Lung (tissue), 12 donors: ENCODE results near the gene SYNE1. TPM values are rescaled to one million over a fixed set of nuclear protein-coding genes. Genes with fewer than 3 reads are reported as not detected.

Experiments used
- ATAC-seq: fragments of 200-7000 bp; cut with Tn5 transposase; one replicate; pipeline ENCODE4 v1.9.1; 2020; ENCODE audit warnings: moderate number of reproducible peaks; ENCODE audit not compliant: insufficient read depth, low FRiP score
- DNase-seq, 3 donors: peaks; one replicate each; pipeline ENCODE4 v3.0.0-alpha.2; 2013 to 2017
- H3K27ac ChIP-seq, 2 donors: one replicate each; pipeline ENCODE4 v1.5.1; 2013; ENCODE audit warnings: mild to moderate bottlenecking in 2 of 2, moderate library complexity in 2 of 2, control low read depth in 1 of 2, inconsistent platforms in 1 of 2, low read depth in 1 of 2, low read length in 1 of 2
- H3K27me3 ChIP-seq, 3 donors: one replicate each; pipeline ENCODE4 v1.5.1; 2013; ENCODE audit warnings: low read length in 2 of 3; ENCODE audit not compliant: control insufficient read depth in 3 of 3, insufficient read depth in 3 of 3
- H3K36me3 ChIP-seq, 4 donors: one replicate each; pipeline ENCODE4 v1.5.1; 2013; ENCODE audit warnings: low read length in 4 of 4, mild to moderate bottlenecking in 1 of 4, moderate library complexity in 1 of 4; ENCODE audit not compliant: control insufficient read depth in 4 of 4, insufficient read depth in 4 of 4
- H3K4me1 ChIP-seq, 5 donors: one replicate each; pipeline ENCODE4 v1.5.1; 2013; ENCODE audit warnings: low read length in 5 of 5, mild to moderate bottlenecking in 2 of 5, moderate library complexity in 1 of 5; ENCODE audit not compliant: control insufficient read depth in 5 of 5, insufficient read depth in 5 of 5
- H3K4me3 ChIP-seq: one replicate; pipeline ENCODE4 v1.5.1; 2013; ENCODE audit warnings: mild to moderate bottlenecking, control low read depth, moderate library complexity
- H3K9ac ChIP-seq, 2 donors: one replicate each; pipeline ENCODE4 v1.5.1; 2013; ENCODE audit warnings: low read length in 2 of 2, control low read depth in 1 of 2; ENCODE audit not compliant: insufficient read depth in 1 of 2
- H3K9me3 ChIP-seq, 4 donors: one replicate each; pipeline ENCODE4 v1.5.1; 2013; ENCODE audit warnings: low read length in 3 of 4, mild to moderate bottlenecking in 1 of 4, moderate library complexity in 1 of 4; ENCODE audit not compliant: control insufficient read depth in 4 of 4, insufficient read depth in 3 of 4
- CTCF ChIP-seq: IDR thresholded peaks from 2 replicates; pipeline ENCODE4 v1.5.1; 2012; ENCODE audit warnings: mild to moderate bottlenecking; ENCODE audit errors: control extremely low read depth, extremely low read depth
- WGBS, 2 donors: extraction: QIAGEN DNeasy Blood & Tissue Kit; methylation state at CpG; one replicate each; pipeline ENCODE4 v1.1.7; 2013; 5-methylcytosine and 5-hydroxymethylcytosine counted together
- polyA plus RNA-seq, 2 donors: library from polyadenylated mRNA; stranded (reverse); fragments of 200-250 nt; gene quantifications; one replicate each; pipeline ENCODE4 v1.2.1, GENCODE V29; 2013
- total RNA-seq, 2 donors: library from RNA; depleted of rRNA in 1 of 2; stranded (reverse); fragments of >200 nt in 1 of 2; gene quantifications; one replicate each; pipeline ENCODE4 v1.2.1, GENCODE V29; 2014 to 2021
- donor health status: control.
- donor health status: control.
- donor health status: Bipolar disorder and iron deficiency.
- donor health status: healthy.
- donor health status: DM: yes; HTN: yes; CAD: no.

The SYNE1 gene
- total and polyA plus RNA-seq, 4 donors, result 26.4 to 352 (median 131) TPM

- Histone ChIP-seq H3K27ac (no peak overlapping the region), H3K27me3 (no peaks in the 10 kb centered on the region), H3K9ac (no peak overlapping the region), H3K4me1 (peaks cover 0 to 15% (median 5%) of the 10 kb centered on the region in 5 donors), H3K4me3 (no peak overlapping the region), H3K9me3 (no peaks in the 10 kb centered on the region), H3K36me3 (peaks cover 0 to 7% (median 0%) of the 10 kb centered on the region in 4 donors)
- no peak for ATAC-seq
- TF ChIP-seq CTCF, result no peak
- 68 to 74% methylated on average over 3 of the region's 3 CpGs for WGBS, 2 donors
- DNase-seq, result no peak
Measured at GRCh38 chr6:152398316-152398715, 238.8 kb downstream of the SYNE1 start.

- 39 to 42% methylated on average over 1 of the region's 1 CpG for WGBS, 2 donors
- DNase-seq (peak in 1 of 3 donors; percentile 24), ATAC-seq (no peak)
- no peak for TF ChIP-seq CTCF
- Histone ChIP-seq H3K36me3 (peaks cover 0 to 7% (median 0%) of the 10 kb centered on the region in 4 donors), H3K27ac (no peak overlapping the region), H3K4me3 (no peak overlapping the region), H3K9ac (no peak overlapping the region), H3K9me3 (no peaks in the 10 kb centered on the region), H3K4me1 (peaks cover 0 to 7% (median 1%) of the 10 kb centered on the region in 5 donors), H3K27me3 (no peaks in the 10 kb centered on the region)
Measured at GRCh38 chr6:152394303-152394702, 242.9 kb downstream of the SYNE1 start.

- 86 to 93% methylated on average over 6 of the region's 6 CpGs for WGBS, 2 donors
- no peak for ATAC-seq
- H3K27ac ChIP-seq, result no peak overlapping the region
- H3K9ac ChIP-seq, result no peak overlapping the region
- H3K9me3 ChIP-seq, result no peaks in the 10 kb centered on the region
- H3K4me1 ChIP-seq, result no peaks in the 10 kb centered on the region
- H3K4me3 ChIP-seq, result no peak overlapping the region
- DNase-seq, result no peak
- peaks cover 0 to 7% (median 0%) of the 10 kb centered on the region in 4 donors for H3K36me3 ChIP-seq
- no peaks in the 10 kb centered on the region for H3K27me3 ChIP-seq
- no peak for TF ChIP-seq CTCF
Measured at GRCh38 chr6:152391179-152391880, 245.8 kb downstream of the SYNE1 start.
